ENCODE results near the gene HPN. TPM values are rescaled to one million over a fixed set of nuclear protein-coding genes. Genes with fewer than 3 reads are reported as not detected.
"Not testable (repeated sequence)": the region's sequence is repeated elsewhere in the genome, so short reads cannot be mapped to it uniquely, and the experiment has no call there.

HPN gene
- total RNA-seq (under 1 TPM in 3 of 4 donors, not detected in 1; 0.36 to 0.95 (median 0.66) TPM), polyA plus RNA-seq (1 to 10 TPM in 1 of 3 donors, under 1 TPM in 1, not detected in 1; 0.61 to 1.8 TPM)

DNA sequence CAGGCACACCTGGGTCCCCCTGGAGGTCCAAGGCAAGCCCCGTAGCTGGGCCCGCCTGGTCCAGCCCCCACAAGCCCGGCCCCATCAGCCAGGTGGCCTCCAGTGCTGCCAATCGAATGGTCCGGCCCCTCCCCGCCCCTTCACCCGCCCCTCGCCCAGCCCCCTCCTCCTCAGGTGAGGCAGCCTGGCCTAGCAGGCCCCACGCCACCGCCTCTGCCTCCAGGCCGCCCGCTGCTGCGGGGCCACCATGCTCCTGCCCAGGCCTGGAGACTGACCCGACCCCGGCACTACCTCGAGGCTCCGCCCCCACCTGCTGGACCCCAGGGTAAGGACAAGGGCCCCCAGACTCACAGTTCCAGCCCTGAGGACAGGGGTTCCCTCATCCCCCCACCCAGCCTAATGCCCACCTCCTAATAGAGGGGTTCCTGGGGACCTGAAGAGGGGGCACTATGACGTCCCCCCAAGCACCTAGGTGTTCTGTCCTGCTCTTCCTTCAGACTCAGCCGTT, at the start of gene HPN:
Gene HPN, plus strand, starts transcription at position 174 of the 508 bp plus-strand sequence. CDS start 786 bp downstream, outside the sequence.
- H3K36me3 ChIP-seq: no peaks in the 10 kb centered on the region
- H3K4me1 ChIP-seq: peaks cover 0 to 34% (median 31%) of the 10 kb centered on the region in 4 donors
- peak within 1 kb of the TSS in 1 of 4 donors; percentile 10 for H3K4me3 ChIP-seq
- TF ChIP-seq POLR2A (IDR thresholded peaks at IDR 0.05): no peak
- no peak for TF ChIP-seq POLR2AphosphoS5 (IDR thresholded peaks at IDR 0.05)
- peaks cover 6 to 33% (median 25%) of the 10 kb centered on the region in 3 donors for H3K27me3 ChIP-seq
- 51 to 66% methylated on average over 19 of the region's 19 CpGs for WGBS, 2 donors
- H3K9me3 ChIP-seq: no peaks in the 10 kb centered on the region
- DNase-seq: no peak
- peak within 1 kb of the TSS; percentile 29 to 64 (median 47) for H3K27ac ChIP-seq
- intact Hi-C loops (cut with DNase I): no loop called here

DNA sequence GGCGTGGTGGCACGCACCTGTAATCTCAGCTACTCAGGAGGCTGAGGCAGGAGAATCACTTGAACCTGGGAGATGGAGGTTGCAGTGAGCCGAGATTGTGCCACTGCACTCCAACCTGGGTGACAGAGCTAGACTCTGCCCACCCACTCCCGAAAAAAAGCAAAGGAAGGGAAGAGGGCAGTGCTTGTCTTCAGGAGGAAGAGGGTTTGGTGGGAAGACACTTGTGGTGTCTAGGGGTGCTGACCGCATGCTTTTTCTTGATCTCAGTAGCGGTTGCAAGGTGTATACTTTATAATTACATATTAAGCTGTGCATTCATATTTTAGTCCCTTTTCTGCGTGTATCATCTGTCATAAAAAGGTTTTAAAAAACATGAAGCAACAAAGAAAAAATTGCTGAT, 48.9 kb upstream of the HPN start:
- DNase-seq; H3K27ac ChIP-seq; H3K4me1 ChIP-seq; intact Hi-C loops (cut with DNase I); H3K9me3 ChIP-seq; H3K36me3 ChIP-seq; H3K27me3 ChIP-seq; H3K4me3 ChIP-seq: not testable (repeated sequence)
- WGBS, 2 donors: 85 to 94% methylated on average over 7 of the region's 7 CpGs

DNA sequence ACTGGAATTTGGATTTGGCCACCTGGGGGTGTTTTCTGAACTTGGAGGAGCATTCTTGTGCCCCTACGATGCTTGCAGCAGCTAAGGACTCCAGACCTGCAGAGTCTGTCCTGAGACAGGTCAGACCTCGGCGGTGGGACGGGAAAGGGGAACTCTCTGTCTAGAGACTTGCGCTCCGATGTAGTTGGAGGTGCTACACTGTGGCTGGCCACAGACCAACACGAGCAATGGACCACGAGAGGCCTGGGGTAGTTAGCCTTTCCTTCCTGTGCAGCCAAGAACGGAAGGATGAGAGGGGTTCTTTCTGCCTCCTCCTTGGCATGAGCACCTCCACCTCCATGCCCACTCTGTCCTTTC, 47.3 kb upstream of the HPN start:
- H3K27ac ChIP-seq: peak overlapping the region; percentile 7 to 59 (median 20)
- intact Hi-C loops (cut with DNase I): no loop called here

DNA sequence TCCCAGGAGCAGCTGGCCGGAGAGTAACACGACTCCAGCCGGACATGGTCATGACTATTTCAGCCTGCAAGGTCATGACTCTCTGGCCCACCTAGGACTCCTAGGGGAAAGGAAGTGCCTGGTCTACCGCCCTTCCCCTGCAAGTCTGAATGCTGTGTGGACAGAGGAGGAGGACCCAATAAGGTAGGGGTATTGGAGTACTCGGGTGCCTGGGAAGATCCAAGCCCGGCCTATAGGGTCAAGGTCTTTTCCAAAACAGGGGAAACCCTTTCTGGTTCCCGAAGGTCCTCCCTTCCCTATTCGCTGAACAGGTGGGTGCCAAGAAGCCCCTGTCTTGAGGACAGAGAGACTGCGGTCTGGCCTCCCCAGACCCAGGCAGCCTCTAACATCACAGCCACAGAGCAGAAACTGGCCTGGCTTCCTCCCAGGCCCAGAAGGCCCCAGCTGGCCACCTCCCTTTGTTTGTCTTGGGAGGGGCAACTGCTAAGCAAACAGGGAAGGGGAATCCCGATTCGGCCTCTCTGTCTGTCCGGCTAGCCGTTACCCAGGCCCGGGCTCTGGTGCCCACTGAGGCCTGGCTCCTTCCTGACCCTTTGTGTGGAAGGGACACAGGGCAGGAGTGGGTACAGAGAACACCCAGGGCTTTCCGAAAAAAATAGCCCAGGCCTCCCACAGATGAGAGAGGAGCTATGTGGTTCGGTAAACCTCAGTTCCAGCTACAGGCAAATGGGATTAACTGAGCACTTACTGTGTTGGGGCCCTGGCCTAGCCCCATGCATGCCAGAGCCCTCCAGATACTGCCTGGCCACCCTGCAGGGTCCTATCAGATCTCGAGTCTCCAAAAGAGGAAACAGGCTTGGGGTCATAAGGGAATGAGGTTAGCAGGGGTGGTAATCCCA, 46.6 kb upstream of the HPN start:
- Histone ChIP-seq H3K27ac (peak overlapping the region; percentile 7 to 59 (median 20)), H3K4me1 (peaks cover 0 to 13% (median 8%) of the 10 kb centered on the region in 4 donors), H3K27me3 (no peaks in the 10 kb centered on the region), H3K36me3 (no peaks in the 10 kb centered on the region), H3K4me3 (no peak overlapping the region), H3K9me3 (no peaks in the 10 kb centered on the region)
- intact Hi-C loops (cut with DNase I): no loop called here
- no peak for TF ChIP-seq POLR2AphosphoS5 (IDR thresholded peaks at IDR 0.05)
- TF ChIP-seq POLR2A (IDR thresholded peaks at IDR 0.05): no peak
- TF ChIP-seq, protein P1, sequence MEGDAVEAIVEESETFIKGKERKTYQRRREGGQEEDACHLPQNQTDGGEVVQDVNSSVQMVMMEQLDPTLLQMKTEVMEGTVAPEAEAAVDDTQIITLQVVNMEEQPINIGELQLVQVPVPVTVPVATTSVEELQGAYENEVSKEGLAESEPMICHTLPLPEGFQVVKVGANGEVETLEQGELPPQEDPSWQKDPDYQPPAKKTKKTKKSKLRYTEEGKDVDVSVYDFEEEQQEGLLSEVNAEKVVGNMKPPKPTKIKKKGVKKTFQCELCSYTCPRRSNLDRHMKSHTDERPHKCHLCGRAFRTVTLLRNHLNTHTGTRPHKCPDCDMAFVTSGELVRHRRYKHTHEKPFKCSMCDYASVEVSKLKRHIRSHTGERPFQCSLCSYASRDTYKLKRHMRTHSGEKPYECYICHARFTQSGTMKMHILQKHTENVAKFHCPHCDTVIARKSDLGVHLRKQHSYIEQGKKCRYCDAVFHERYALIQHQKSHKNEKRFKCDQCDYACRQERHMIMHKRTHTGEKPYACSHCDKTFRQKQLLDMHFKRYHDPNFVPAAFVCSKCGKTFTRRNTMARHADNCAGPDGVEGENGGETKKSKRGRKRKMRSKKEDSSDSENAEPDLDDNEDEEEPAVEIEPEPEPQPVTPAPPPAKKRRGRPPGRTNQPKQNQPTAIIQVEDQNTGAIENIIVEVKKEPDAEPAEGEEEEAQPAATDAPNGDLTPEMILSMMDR (IDR thresholded peaks at IDR 0.05): no peak
- TF ChIP-seq EP300 (IDR thresholded peaks at IDR 0.05): no peak
- WGBS, 2 donors: 27 to 65% methylated on average over 17 of the region's 17 CpGs
- no peak for DNase-seq

More for the DNA sequence above, 47.3 kb upstream of the HPN start:
- DNase-seq: no peak
- Histone ChIP-seq H3K9me3 (no peaks in the 10 kb centered on the region), H3K27me3 (no peaks in the 10 kb centered on the region), H3K4me1 (peaks cover 0 to 7% (median 5%) of the 10 kb centered on the region in 4 donors), H3K36me3 (no peaks in the 10 kb centered on the region), H3K4me3 (no peak overlapping the region)
- TF ChIP-seq POLR2A (IDR thresholded peaks at IDR 0.05) (no peak), POLR2AphosphoS5 (IDR thresholded peaks at IDR 0.05) (no peak), EP300 (IDR thresholded peaks at IDR 0.05) (no peak)
- TF ChIP-seq, protein P1 (IDR thresholded peaks at IDR 0.05): no peak
- WGBS, 2 donors: 81 to 84% methylated on average over 9 of the region's 9 CpGs

DNA sequence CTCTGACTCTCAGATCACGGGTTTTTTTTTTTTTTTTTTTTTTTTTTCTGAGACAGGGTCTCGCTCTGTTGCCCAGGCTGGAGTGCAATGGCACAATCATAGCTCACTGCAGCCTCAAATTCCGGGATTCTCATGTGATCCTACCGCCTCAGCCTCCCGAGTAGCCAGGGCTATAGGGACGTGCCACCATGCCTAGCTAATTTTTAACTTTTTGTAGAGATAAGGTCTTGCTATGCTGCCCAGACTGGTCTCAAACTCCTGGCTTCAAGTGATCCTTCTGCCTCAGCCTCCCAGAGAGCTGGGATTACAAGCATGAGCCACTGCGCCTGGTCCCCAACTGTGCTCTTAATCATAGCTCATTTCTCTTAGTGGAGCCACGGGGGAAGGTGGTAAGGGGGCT, 46.0 kb upstream of the HPN start:
- no peaks in the 10 kb centered on the region for H3K9me3 ChIP-seq
- no peaks in the 10 kb centered on the region for H3K36me3 ChIP-seq
- 44 to 79% methylated on average over 8 of the region's 8 CpGs for WGBS, 2 donors
- TF ChIP-seq EP300 (IDR thresholded peaks at IDR 0.05) (no peak), POLR2A (IDR thresholded peaks at IDR 0.05) (no peak), POLR2AphosphoS5 (IDR thresholded peaks at IDR 0.05) (no peak)
- TF ChIP-seq, protein P1 (IDR thresholded peaks at IDR 0.05): no peak
- no peak overlapping the region for H3K4me3 ChIP-seq
- no peaks in the 10 kb centered on the region for H3K27me3 ChIP-seq
- peak overlapping the region in 2 of 4 donors; percentile 28 to 59 for H3K27ac ChIP-seq
- intact Hi-C loops (cut with DNase I): no loop called here
- DNase-seq: no peak
- peaks cover 0 to 14% (median 8%) of the 10 kb centered on the region in 4 donors for H3K4me1 ChIP-seq
